ENCODE results near the gene CCDC194. TPM values are rescaled to one million over a fixed set of nuclear protein-coding genes. Genes with fewer than 3 reads are reported as not detected.

CCDC194 gene
- total and polyA plus RNA-seq, 2 of the 13 experiments (the other 11 are each of a cell fraction or from before 2014, with no cell fraction given) = 0.13 to 0.21 TPM

Other genes with a start within 250 kb of the CCDC194 start
- gene USE1, start 178.8 kb downstream of the CCDC194 start, total RNA-seq (2016; rRNA removed; fragmentation: Illumina TruSeq; extraction: Trizol) = 9.9 and 10.3 TPM in 2 replicates
- gene USE1, start 178.8 kb downstream of the CCDC194 start, polyA plus RNA-seq (2011; rRNA removed) = 16.3 and 17.6 TPM in 2 replicates
- 10.6 and 13.6 TPM in 2 replicates for gene OCEL1, start 168.0 kb downstream of the CCDC194 start, total RNA-seq (2016; rRNA removed; fragmentation: Illumina TruSeq; extraction: Trizol)
- gene OCEL1, start 168.0 kb downstream of the CCDC194 start, polyA plus RNA-seq (2011; rRNA removed) = 17.2 and 19.8 TPM in 2 replicates
- 54.1 and 72.4 TPM in 2 replicates for gene NR2F6, start 148.3 kb downstream of the CCDC194 start, total RNA-seq (2016; rRNA removed; fragmentation: Illumina TruSeq; extraction: Trizol)
- gene NR2F6, start 148.3 kb downstream of the CCDC194 start, polyA plus RNA-seq (2011; rRNA removed) = 30.9 and 38.5 TPM in 2 replicates
- 0.13 and 0.15 TPM in 2 replicates for gene USHBP1, start 129.5 kb downstream of the CCDC194 start, total RNA-seq (2016; rRNA removed; fragmentation: Illumina TruSeq; extraction: Trizol)
- 1.5 and 1.9 TPM in 2 replicates for gene USHBP1, start 129.5 kb downstream of the CCDC194 start, polyA plus RNA-seq (2011; rRNA removed)
- gene BABAM1, start 126.8 kb downstream of the CCDC194 start, total RNA-seq (2016; rRNA removed; fragmentation: Illumina TruSeq; extraction: Trizol) = 62.2 and 70.0 TPM in 2 replicates
- 74.5 and 82.0 TPM in 2 replicates for gene BABAM1, start 126.8 kb downstream of the CCDC194 start, polyA plus RNA-seq (2011; rRNA removed)
- gene ANKLE1, start 112.3 kb downstream of the CCDC194 start, total RNA-seq (2016; rRNA removed; fragmentation: Illumina TruSeq; extraction: Trizol) = 0.22 and 0.69 TPM in 2 replicates
- 1.5 TPM in 2 replicates for gene ANKLE1, start 112.3 kb downstream of the CCDC194 start, polyA plus RNA-seq (2011; rRNA removed)
- gene ABHD8, start 90.8 kb downstream of the CCDC194 start, total RNA-seq (2016; rRNA removed; fragmentation: Illumina TruSeq; extraction: Trizol) = 5.6 and 7.2 TPM in 2 replicates
- gene ABHD8, start 90.8 kb downstream of the CCDC194 start, polyA plus RNA-seq (2011; rRNA removed) = 6.3 and 9.9 TPM in 2 replicates
- 77.3 and 93.6 TPM in 2 replicates for gene MRPL34, start 88.3 kb downstream of the CCDC194 start, total RNA-seq (2016; rRNA removed; fragmentation: Illumina TruSeq; extraction: Trizol)
- 67.7 and 74.0 TPM in 2 replicates for gene MRPL34, start 88.3 kb downstream of the CCDC194 start, polyA plus RNA-seq (2011; rRNA removed)
- 17.5 and 24.5 TPM in 2 replicates for gene DDA1, start 84.6 kb downstream of the CCDC194 start, total RNA-seq (2016; rRNA removed; fragmentation: Illumina TruSeq; extraction: Trizol)
- 26.0 and 26.6 TPM in 2 replicates for gene DDA1, start 84.6 kb downstream of the CCDC194 start, polyA plus RNA-seq (2011; rRNA removed)
- gene ANO8, start 59.3 kb downstream of the CCDC194 start, total RNA-seq (2016; rRNA removed; fragmentation: Illumina TruSeq; extraction: Trizol) = 0.79 and 1.8 TPM in 2 replicates
- 3.5 and 5.1 TPM in 2 replicates for gene ANO8, start 59.3 kb downstream of the CCDC194 start, polyA plus RNA-seq (2011; rRNA removed)
- 21.9 and 30.0 TPM in 2 replicates for gene GTPBP3, start 56.6 kb downstream of the CCDC194 start, total RNA-seq (2016; rRNA removed; fragmentation: Illumina TruSeq; extraction: Trizol)
- 17.5 and 19.4 TPM in 2 replicates for gene GTPBP3, start 56.6 kb downstream of the CCDC194 start, polyA plus RNA-seq (2011; rRNA removed)
- not detected in 2 replicates for gene PLVAP, start 16.9 kb downstream of the CCDC194 start, total RNA-seq (2016; rRNA removed; fragmentation: Illumina TruSeq; extraction: Trizol)
- gene PLVAP, start 16.9 kb downstream of the CCDC194 start, polyA plus RNA-seq (2011; rRNA removed) = 0.26 TPM in 1 of 2 replicates, not detected in the other
- gene BST2, start 11.4 kb upstream of the CCDC194 start, total RNA-seq (2016; rRNA removed; fragmentation: Illumina TruSeq; extraction: Trizol) = 39.1 and 58.8 TPM in 2 replicates
- gene BST2, start 11.4 kb upstream of the CCDC194 start, polyA plus RNA-seq (2011; rRNA removed) = 93.8 and 105 TPM in 2 replicates
- gene MVB12A, start 25.9 kb upstream of the CCDC194 start, total RNA-seq (2016; rRNA removed; fragmentation: Illumina TruSeq; extraction: Trizol) = 31.8 and 36.1 TPM in 2 replicates
- 35.7 and 37.3 TPM in 2 replicates for gene MVB12A, start 25.9 kb upstream of the CCDC194 start, polyA plus RNA-seq (2011; rRNA removed)
- gene TMEM221, start 54.5 kb upstream of the CCDC194 start, total RNA-seq (2016; rRNA removed; fragmentation: Illumina TruSeq; extraction: Trizol) = 0.55 and 0.77 TPM in 2 replicates
- 0.27 and 0.33 TPM in 2 replicates for gene TMEM221, start 54.5 kb upstream of the CCDC194 start, polyA plus RNA-seq (2011; rRNA removed)
- not detected in 2 replicates for gene NXNL1, start 66.7 kb upstream of the CCDC194 start, total RNA-seq (2016; rRNA removed; fragmentation: Illumina TruSeq; extraction: Trizol)
- not detected in 2 replicates for gene NXNL1, start 66.7 kb upstream of the CCDC194 start, polyA plus RNA-seq (2011; rRNA removed)
- 1.7 and 4.1 TPM in 2 replicates for gene SLC27A1, start 76.3 kb upstream of the CCDC194 start, total RNA-seq (2016; rRNA removed; fragmentation: Illumina TruSeq; extraction: Trizol)
- gene SLC27A1, start 76.3 kb upstream of the CCDC194 start, polyA plus RNA-seq (2011; rRNA removed) = 8.7 and 8.8 TPM in 2 replicates
- 33.8 and 36.7 TPM in 2 replicates for gene PGLS, start 117.5 kb upstream of the CCDC194 start, total RNA-seq (2016; rRNA removed; fragmentation: Illumina TruSeq; extraction: Trizol)
- gene PGLS, start 117.5 kb upstream of the CCDC194 start, polyA plus RNA-seq (2011; rRNA removed) = 43.8 and 49.1 TPM in 2 replicates
- gene COLGALT1, start 161.5 kb upstream of the CCDC194 start, total RNA-seq (2016; rRNA removed; fragmentation: Illumina TruSeq; extraction: Trizol) = 33.3 and 58.0 TPM in 2 replicates
- gene COLGALT1, start 161.5 kb upstream of the CCDC194 start, polyA plus RNA-seq (2011; rRNA removed) = 196 and 211 TPM in 2 replicates